ENCODE data around the gene IFFO2. TPM values are rescaled to one million over a fixed set of nuclear protein-coding genes. Genes with fewer than 3 reads are reported as not detected.

The IFFO2 gene
- total and polyA plus RNA-seq, 2 experiments from 2014 or later: 0.71 to 7.5 TPM

GRCh38 chr1:19003371-19004290 is 47.2 kb upstream of the IFFO2 start (continued):
- TF ChIP-seq, protein P1, sequence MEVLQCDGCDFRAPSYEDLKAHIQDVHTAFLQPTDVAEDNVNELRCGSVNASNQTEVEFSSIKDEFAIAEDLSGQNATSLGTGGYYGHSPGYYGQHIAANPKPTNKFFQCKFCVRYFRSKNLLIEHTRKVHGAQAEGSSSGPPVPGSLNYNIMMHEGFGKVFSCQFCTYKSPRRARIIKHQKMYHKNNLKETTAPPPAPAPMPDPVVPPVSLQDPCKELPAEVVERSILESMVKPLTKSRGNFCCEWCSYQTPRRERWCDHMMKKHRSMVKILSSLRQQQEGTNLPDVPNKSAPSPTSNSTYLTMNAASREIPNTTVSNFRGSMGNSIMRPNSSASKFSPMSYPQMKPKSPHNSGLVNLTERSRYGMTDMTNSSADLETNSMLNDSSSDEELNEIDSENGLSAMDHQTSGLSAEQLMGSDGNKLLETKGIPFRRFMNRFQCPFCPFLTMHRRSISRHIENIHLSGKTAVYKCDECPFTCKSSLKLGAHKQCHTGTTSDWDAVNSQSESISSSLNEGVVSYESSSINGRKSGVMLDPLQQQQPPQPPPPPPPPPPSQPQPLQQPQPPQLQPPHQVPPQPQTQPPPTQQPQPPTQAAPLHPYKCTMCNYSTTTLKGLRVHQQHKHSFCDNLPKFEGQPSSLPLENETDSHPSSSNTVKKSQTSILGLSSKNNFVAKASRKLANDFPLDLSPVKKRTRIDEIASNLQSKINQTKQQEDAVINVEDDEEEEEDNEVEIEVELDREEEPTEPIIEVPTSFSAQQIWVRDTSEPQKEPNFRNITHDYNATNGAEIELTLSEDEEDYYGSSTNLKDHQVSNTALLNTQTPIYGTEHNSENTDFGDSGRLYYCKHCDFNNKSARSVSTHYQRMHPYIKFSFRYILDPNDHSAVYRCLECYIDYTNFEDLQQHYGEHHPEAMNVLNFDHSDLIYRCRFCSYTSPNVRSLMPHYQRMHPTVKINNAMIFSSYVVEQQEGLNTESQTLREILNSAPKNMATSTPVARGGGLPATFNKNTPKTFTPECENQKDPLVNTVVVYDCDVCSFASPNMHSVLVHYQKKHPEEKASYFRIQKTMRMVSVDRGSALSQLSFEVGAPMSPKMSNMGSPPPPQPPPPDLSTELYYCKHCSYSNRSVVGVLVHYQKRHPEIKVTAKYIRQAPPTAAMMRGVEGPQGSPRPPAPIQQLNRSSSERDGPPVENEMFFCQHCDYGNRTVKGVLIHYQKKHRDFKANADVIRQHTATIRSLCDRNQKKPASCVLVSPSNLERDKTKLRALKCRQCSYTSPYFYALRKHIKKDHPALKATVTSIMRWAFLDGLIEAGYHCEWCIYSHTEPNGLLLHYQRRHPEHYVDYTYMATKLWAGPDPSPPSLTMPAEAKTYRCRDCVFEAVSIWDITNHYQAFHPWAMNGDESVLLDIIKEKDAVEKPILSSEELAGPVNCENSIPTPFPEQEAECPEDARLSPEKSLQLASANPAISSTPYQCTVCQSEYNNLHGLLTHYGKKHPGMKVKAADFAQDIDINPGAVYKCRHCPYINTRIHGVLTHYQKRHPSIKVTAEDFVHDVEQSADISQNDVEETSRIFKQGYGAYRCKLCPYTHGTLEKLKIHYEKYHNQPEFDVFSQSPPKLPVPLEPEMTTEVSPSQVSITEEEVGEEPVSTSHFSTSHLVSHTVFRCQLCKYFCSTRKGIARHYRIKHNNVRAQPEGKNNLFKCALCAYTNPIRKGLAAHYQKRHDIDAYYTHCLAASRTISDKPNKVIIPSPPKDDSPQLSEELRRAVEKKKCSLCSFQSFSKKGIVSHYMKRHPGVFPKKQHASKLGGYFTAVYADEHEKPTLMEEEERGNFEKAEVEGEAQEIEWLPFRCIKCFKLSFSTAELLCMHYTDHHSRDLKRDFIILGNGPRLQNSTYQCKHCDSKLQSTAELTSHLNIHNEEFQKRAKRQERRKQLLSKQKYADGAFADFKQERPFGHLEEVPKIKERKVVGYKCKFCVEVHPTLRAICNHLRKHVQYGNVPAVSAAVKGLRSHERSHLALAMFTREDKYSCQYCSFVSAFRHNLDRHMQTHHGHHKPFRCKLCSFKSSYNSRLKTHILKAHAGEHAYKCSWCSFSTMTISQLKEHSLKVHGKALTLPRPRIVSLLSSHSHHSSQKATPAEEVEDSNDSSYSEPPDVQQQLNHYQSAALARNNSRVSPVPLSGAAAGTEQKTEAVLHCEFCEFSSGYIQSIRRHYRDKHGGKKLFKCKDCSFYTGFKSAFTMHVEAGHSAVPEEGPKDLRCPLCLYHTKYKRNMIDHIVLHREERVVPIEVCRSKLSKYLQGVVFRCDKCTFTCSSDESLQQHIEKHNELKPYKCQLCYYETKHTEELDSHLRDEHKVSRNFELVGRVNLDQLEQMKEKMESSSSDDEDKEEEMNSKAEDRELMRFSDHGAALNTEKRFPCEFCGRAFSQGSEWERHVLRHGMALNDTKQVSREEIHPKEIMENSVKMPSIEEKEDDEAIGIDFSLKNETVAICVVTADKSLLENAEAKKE (CRISPR knock-in tag; IDR thresholded peaks at IDR 0.05): no peak
- no peak for TF ChIP-seq EZH2 (IDR thresholded peaks at IDR 0.05; ENCODE audit: low read depth, unreplicated experiment)
- TF ChIP-seq, protein P2, sequence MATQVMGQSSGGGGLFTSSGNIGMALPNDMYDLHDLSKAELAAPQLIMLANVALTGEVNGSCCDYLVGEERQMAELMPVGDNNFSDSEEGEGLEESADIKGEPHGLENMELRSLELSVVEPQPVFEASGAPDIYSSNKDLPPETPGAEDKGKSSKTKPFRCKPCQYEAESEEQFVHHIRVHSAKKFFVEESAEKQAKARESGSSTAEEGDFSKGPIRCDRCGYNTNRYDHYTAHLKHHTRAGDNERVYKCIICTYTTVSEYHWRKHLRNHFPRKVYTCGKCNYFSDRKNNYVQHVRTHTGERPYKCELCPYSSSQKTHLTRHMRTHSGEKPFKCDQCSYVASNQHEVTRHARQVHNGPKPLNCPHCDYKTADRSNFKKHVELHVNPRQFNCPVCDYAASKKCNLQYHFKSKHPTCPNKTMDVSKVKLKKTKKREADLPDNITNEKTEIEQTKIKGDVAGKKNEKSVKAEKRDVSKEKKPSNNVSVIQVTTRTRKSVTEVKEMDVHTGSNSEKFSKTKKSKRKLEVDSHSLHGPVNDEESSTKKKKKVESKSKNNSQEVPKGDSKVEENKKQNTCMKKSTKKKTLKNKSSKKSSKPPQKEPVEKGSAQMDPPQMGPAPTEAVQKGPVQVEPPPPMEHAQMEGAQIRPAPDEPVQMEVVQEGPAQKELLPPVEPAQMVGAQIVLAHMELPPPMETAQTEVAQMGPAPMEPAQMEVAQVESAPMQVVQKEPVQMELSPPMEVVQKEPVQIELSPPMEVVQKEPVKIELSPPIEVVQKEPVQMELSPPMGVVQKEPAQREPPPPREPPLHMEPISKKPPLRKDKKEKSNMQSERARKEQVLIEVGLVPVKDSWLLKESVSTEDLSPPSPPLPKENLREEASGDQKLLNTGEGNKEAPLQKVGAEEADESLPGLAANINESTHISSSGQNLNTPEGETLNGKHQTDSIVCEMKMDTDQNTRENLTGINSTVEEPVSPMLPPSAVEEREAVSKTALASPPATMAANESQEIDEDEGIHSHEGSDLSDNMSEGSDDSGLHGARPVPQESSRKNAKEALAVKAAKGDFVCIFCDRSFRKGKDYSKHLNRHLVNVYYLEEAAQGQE (IDR thresholded peaks at IDR 0.05; ENCODE audit: unreplicated experiment): no peak
- no peak for TF ChIP-seq POLR2AphosphoS5 (IDR thresholded peaks at IDR 0.05; ENCODE audit: low read depth)
- no peak for TF ChIP-seq EZH2phosphoT487 (IDR thresholded peaks at IDR 0.05; ENCODE audit: unreplicated experiment)
- TF ChIP-seq ZNF331 (CRISPR knock-in tag; IDR thresholded peaks at IDR 0.05; ENCODE audit: low read depth): no peak
- no peak for TF ChIP-seq JUNB (IDR thresholded peaks at IDR 0.05; ENCODE audit: unreplicated experiment)
- TF ChIP-seq ZNF114 (CRISPR knock-in tag; IDR thresholded peaks at IDR 0.05): no peak
- no peak for TF ChIP-seq STAT1 (IDR thresholded peaks at IDR 0.05; ENCODE audit: unreplicated experiment)
